ENCODE data around the gene SORCS1.

SORCS1 gene

GRCh38 chr10:106740071-106740470, 424.4 kb downstream of the SORCS1 start:
- Histone ChIP-seq H3K9me3 (ENCODE audit: insufficient read depth, low read length) (no peaks in the 10 kb centered on the region), H3K27me3 (ENCODE audit: low read length) (no peaks in the 10 kb centered on the region), H3K79me2 (ENCODE audit: insufficient read depth, low read length) (no peaks in the 10 kb centered on the region)

GRCh38 chr10:106734220-106734619, 430.3 kb downstream of the SORCS1 start:
- Histone ChIP-seq H3K9ac (ENCODE audit: low read length) (no peak overlapping the region), H4K20me1 (ENCODE audit: low read depth, low read length) (no peaks in the 10 kb centered on the region), H3K27me3 (ENCODE audit: low read length) (no peaks in the 10 kb centered on the region), H3F3A (ENCODE audit: insufficient read depth) (no peaks in the 10 kb centered on the region), H3K9me2 (replicated peaks; ENCODE audit: insufficient read depth, low read length) (no peaks in the 10 kb centered on the region), H3K79me2 (ENCODE audit: insufficient read depth, low read length) (no peaks in the 10 kb centered on the region), H3K4me2 (ENCODE audit: low read depth, low read length, poor library complexity, severe bottlenecking) (no peak overlapping the region), H3K36me3 (ENCODE audit: low read length) (no peaks in the 10 kb centered on the region), H3K9me3 (ENCODE audit: insufficient read depth, low read length) (no peaks in the 10 kb centered on the region), H3K27ac (ENCODE audit: low read depth, low read length) (no peak overlapping the region), H3K4me3 (ENCODE audit: insufficient read depth, low read length, poor library complexity, severe bottlenecking) (no peak overlapping the region), H2AFZ (ENCODE audit: low read depth, low read length, severe bottlenecking) (no peak overlapping the region)
- TF ChIP-seq CTCF (IDR thresholded peaks at IDR 0.05; ENCODE audit: insufficient read depth, low read length, poor library complexity, severe bottlenecking): no peak
- no peak for TF ChIP-seq EZH2phosphoT487 (conservative IDR thresholded peaks at IDR 0.05; ENCODE audit: low read length)

More at GRCh38 chr10:106740071-106740470, 424.4 kb downstream of the SORCS1 start:
- H3K4me2 ChIP-seq (ENCODE audit: low read depth, low read length, poor library complexity, severe bottlenecking): no peak overlapping the region
- no peak overlapping the region for H3K27ac ChIP-seq (ENCODE audit: low read depth, low read length)
- H3K9ac ChIP-seq (ENCODE audit: low read length): no peak overlapping the region
- H3K36me3 ChIP-seq (ENCODE audit: low read length): no peaks in the 10 kb centered on the region
- H3K9me2 ChIP-seq (replicated peaks; ENCODE audit: insufficient read depth, low read length): no peaks in the 10 kb centered on the region
- H3K4me3 ChIP-seq (ENCODE audit: insufficient read depth, low read length, poor library complexity, severe bottlenecking): no peak overlapping the region
- TF ChIP-seq CTCF (IDR thresholded peaks at IDR 0.05; ENCODE audit: insufficient read depth, low read length, poor library complexity, severe bottlenecking) (no peak), EZH2phosphoT487 (conservative IDR thresholded peaks at IDR 0.05; ENCODE audit: low read length) (no peak)
- H3F3A ChIP-seq (ENCODE audit: insufficient read depth): no peaks in the 10 kb centered on the region
- H2AFZ ChIP-seq (ENCODE audit: low read depth, low read length, severe bottlenecking): no peak overlapping the region
- H4K20me1 ChIP-seq (ENCODE audit: low read depth, low read length): no peaks in the 10 kb centered on the region

DNA sequence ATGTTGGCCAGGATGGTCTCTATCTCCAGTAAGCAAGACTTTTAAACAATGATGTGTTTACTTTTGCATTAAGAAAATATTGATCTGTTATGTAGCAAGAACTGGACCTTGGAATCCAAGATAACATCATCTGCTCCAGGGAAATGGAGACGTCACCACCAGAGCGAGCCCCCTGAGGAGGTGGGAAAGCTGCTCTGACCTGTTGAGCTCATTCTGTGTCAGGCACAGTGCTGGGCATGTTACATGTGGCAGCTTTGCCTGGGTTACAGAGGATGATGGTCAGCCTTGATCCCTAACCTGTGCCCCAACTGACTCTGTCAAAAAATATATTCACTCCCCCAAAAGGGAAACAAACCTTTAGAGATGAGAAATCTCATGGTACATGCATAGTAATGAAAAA, 436.3 kb downstream of the SORCS1 start:
- H3K27ac ChIP-seq (ENCODE audit: low read depth, low read length): no peak overlapping the region
- no peak for TF ChIP-seq EZH2phosphoT487 (conservative IDR thresholded peaks at IDR 0.05; ENCODE audit: low read length)
- no peaks in the 10 kb centered on the region for H3K36me3 ChIP-seq (ENCODE audit: low read length)
- no peak overlapping the region for H3K4me2 ChIP-seq (ENCODE audit: low read depth, low read length, poor library complexity, severe bottlenecking)
- H3K9me3 ChIP-seq (ENCODE audit: insufficient read depth, low read length): no peaks in the 10 kb centered on the region
- H3K79me2 ChIP-seq (ENCODE audit: insufficient read depth, low read length): no peaks in the 10 kb centered on the region
- H3K27me3 ChIP-seq (ENCODE audit: low read length): no peaks in the 10 kb centered on the region
- no peak overlapping the region for H3K9ac ChIP-seq (ENCODE audit: low read length)
- H3K4me3 ChIP-seq (ENCODE audit: insufficient read depth, low read length, poor library complexity, severe bottlenecking): no peak overlapping the region
- H3K9me2 ChIP-seq (replicated peaks; ENCODE audit: insufficient read depth, low read length): no peaks in the 10 kb centered on the region
- H2AFZ ChIP-seq (ENCODE audit: low read depth, low read length, severe bottlenecking): no peak overlapping the region
- H4K20me1 ChIP-seq (ENCODE audit: low read depth, low read length): no peaks in the 10 kb centered on the region
- H3F3A ChIP-seq (ENCODE audit: insufficient read depth): no peaks in the 10 kb centered on the region

GRCh38 chr10:106727170-106727569, 437.3 kb downstream of the SORCS1 start:
- Histone ChIP-seq H2AFZ (ENCODE audit: low read depth, low read length, severe bottlenecking) (no peak overlapping the region), H3K36me3 (ENCODE audit: low read length) (no peaks in the 10 kb centered on the region), H3K4me3 (ENCODE audit: insufficient read depth, low read length, poor library complexity, severe bottlenecking) (no peak overlapping the region), H3F3A (ENCODE audit: insufficient read depth) (no peaks in the 10 kb centered on the region), H3K27me3 (ENCODE audit: low read length) (no peaks in the 10 kb centered on the region), H3K9ac (ENCODE audit: low read length) (no peak overlapping the region), H3K79me2 (ENCODE audit: insufficient read depth, low read length) (no peaks in the 10 kb centered on the region), H3K9me2 (replicated peaks; ENCODE audit: insufficient read depth, low read length) (no peaks in the 10 kb centered on the region), H3K4me2 (ENCODE audit: low read depth, low read length, poor library complexity, severe bottlenecking) (no peak overlapping the region), H3K27ac (ENCODE audit: low read depth, low read length) (no peak overlapping the region), H3K9me3 (ENCODE audit: insufficient read depth, low read length) (no peaks in the 10 kb centered on the region), H4K20me1 (ENCODE audit: low read depth, low read length) (no peaks in the 10 kb centered on the region)
- TF ChIP-seq CTCF (IDR thresholded peaks at IDR 0.05; ENCODE audit: insufficient read depth, low read length, poor library complexity, severe bottlenecking): no peak
- TF ChIP-seq EZH2phosphoT487 (conservative IDR thresholded peaks at IDR 0.05; ENCODE audit: low read length): no peak
